Colonic mucosa (tissue), 4 donors: ENCODE measurements around the gene FASTKD2. TPM values are rescaled to one million over a fixed set of nuclear protein-coding genes. Genes with fewer than 3 reads are reported as not detected.

ENCODE experiments used
- DNase-seq: peaks from one replicate; pipeline ENCODE4 v3.0.0-alpha.2; 2020
- H3K27ac ChIP-seq: fragments of 200-600 bp; one replicate; pipeline ENCODE4 v1.8.0; 2021
- H3K27me3 ChIP-seq: fragments of 200-600 bp; one replicate; pipeline ENCODE4 v1.8.0; 2021
- H3K36me3 ChIP-seq: fragments of 200-600 bp; one replicate; pipeline ENCODE4 v1.8.0; 2021
- H3K4me1 ChIP-seq: fragments of 200-600 bp; one replicate; pipeline ENCODE4 v1.8.0; 2021; ENCODE audit warnings: mild to moderate bottlenecking
- H3K4me3 ChIP-seq: fragments of 200-600 bp; one replicate; pipeline ENCODE4 v1.8.0; 2021
- H3K9ac ChIP-seq, 2 donors: one replicate each; pipeline ENCODE4 v1.7.0; 2013; ENCODE audit warnings: control low read depth in 2 of 2, low read depth in 2 of 2, low read length in 2 of 2
- H3K9me3 ChIP-seq: fragments of 200-600 bp; one replicate; pipeline ENCODE4 v1.8.0; 2021
- intact Hi-C: fragments of 100-400 bp; cut with DNase I; formaldehyde crosslinking; loops from one replicate; pipeline ENCODE4 v1.14.1; 2022
- microRNA-seq: library from miRNA; unstranded; fragments of <30 nt; microRNA quantifications from one replicate; pipeline ENCODE4, GENCODE V29; 2019
- total RNA-seq, 2 donors: library from RNA; stranded (reverse); fragmentation: NEBNext Ultra II Directional in 1 of 2; extraction: Animal tissue kit (Norgen Biotek cat#: 25700) in 1 of 2; gene quantifications; one replicate each; pipeline ENCODE4 v1.2.1, GENCODE V29; 2021
- TF ChIP-seq, protein P1 (sequence below): fragments of 200-600 bp; IDR thresholded peaks from one replicate; pipeline ENCODE4 v1.8.0; 2022; ENCODE audit warnings: antibody characterized with exemption, mild to moderate bottlenecking
- donor health status: healthy.
- donor health status: DM: no; HTN: no; CAD: no.
- donor health status: DM: no; HTN: no; CAD: no.

Gene FASTKD2
- total RNA-seq, 2 donors from 2014 or later = 18.1 to 23.8 TPM

DNA sequence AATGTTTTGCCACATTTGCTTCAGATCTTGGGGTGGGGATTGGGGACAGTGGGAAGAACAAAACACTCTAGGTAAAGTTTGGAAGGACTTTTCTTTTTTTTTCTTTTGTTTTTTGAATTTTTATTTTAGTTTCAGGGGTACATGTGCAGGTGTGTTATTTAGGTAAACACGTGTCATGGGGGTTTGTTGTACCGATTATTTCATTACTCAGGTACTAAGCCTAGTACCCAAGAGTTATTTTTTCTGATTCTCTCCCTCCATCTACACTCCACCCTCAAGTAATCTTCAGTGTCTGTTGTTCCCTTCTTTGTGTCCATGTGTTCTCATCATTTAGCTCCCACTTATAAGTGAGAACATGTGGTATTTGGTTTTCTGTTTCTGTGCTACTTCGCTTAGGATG, 73.3 kb downstream of the FASTKD2 start:
- H3K9me3 ChIP-seq = no peaks in the 10 kb centered on the region
- TF ChIP-seq, protein P1, sequence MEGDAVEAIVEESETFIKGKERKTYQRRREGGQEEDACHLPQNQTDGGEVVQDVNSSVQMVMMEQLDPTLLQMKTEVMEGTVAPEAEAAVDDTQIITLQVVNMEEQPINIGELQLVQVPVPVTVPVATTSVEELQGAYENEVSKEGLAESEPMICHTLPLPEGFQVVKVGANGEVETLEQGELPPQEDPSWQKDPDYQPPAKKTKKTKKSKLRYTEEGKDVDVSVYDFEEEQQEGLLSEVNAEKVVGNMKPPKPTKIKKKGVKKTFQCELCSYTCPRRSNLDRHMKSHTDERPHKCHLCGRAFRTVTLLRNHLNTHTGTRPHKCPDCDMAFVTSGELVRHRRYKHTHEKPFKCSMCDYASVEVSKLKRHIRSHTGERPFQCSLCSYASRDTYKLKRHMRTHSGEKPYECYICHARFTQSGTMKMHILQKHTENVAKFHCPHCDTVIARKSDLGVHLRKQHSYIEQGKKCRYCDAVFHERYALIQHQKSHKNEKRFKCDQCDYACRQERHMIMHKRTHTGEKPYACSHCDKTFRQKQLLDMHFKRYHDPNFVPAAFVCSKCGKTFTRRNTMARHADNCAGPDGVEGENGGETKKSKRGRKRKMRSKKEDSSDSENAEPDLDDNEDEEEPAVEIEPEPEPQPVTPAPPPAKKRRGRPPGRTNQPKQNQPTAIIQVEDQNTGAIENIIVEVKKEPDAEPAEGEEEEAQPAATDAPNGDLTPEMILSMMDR = no peak
- H3K9ac ChIP-seq = no peak overlapping the region
- H3K4me1 ChIP-seq = no peaks in the 10 kb centered on the region
- H3K27me3 ChIP-seq = no peaks in the 10 kb centered on the region
- no peak overlapping the region for H3K27ac ChIP-seq
- DNase-seq = no peak
- no peaks in the 10 kb centered on the region for H3K36me3 ChIP-seq
- no peak overlapping the region for H3K4me3 ChIP-seq
- intact Hi-C loops = no loop called here

DNA sequence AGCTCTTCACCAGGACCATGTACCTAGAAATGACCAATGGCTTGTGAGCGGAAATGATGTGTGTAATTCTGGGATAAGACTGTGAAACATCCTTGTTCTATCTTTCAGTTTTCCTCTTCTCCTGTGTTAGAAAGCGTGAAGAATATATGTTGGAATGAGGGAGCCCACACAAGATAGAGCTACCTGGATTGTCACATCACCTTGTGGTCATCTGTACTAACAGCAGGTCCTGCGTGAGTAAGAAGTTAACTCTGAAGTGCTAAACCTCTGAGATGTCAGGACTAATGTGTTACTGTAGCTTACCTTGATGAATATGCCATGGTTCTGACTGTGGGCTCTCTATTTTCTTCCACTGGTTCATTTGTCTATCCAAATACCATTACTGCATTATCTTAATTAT, 75.6 kb downstream of the FASTKD2 start:
- no peaks in the 10 kb centered on the region for H3K4me1 ChIP-seq
- intact Hi-C loops = no loop called here
- no peak for DNase-seq
- TF ChIP-seq, protein P1 = no peak
- no peak overlapping the region for H3K4me3 ChIP-seq
- no peaks in the 10 kb centered on the region for H3K27me3 ChIP-seq
- no peaks in the 10 kb centered on the region for H3K9me3 ChIP-seq
- H3K27ac ChIP-seq = no peak overlapping the region
- H3K36me3 ChIP-seq = no peaks in the 10 kb centered on the region
- H3K9ac ChIP-seq = no peak overlapping the region

Small RNA genes lying within 50 kb of the gene (microRNA-seq; reads per million reads assigned to microRNA genes)
- gene MIR3130-1 (not detected), gene MIR3130-2 (not detected)

Other genes with a start within 250 kb of the FASTKD2 start
- gene FAM237A, start 123.1 kb upstream of the FASTKD2 start, total RNA-seq = not detected
- gene DYTN, start 47.2 kb upstream of the FASTKD2 start, total RNA-seq = not detected
- gene MDH1B, start 278 bp upstream of the FASTKD2 start, total RNA-seq = under 1 TPM; 0.37 to 0.50 TPM
- not detected for gene CPO, start 173.9 kb downstream of the FASTKD2 start, total RNA-seq